ENCODE measurements around the gene C10orf105.

C10orf105 gene

DNA sequence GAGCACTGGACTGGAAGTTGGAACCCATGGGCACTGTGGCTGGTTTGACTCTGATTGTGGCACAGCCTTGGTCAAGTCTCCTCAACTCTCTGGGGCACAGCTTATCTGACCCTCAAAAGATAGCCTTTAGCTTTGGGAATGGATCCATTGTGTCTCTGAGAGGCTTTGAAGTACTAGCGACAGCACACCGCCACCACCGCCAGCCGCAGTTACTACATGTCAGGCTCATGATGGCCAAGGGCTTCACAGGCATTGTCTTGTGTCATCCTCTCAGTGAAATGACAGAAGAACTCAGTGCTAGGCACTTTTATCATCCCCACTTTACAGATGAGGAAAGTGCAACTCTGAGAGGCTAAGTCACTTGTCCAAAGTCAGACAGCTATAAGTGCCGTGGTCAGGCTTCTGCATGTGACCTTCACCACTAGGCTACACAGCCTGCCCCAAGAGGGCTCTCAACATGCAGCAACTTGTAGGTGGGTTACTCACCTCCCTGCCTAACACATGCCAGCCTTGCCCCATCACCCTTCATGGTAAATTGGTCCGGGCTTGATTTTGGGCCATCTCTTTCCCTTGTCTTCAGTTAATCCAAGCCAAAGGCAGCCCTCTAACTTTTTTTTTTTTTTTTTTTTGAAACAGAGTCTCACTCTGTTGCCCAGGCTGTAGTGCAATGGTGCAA lies 44.1 kb downstream of the C10orf105 start:
- Histone ChIP-seq H3K4me3 (ENCODE audit: low read depth in 1 of 2, low read length in 2 of 2) (no peak overlapping the region), H3K27ac (ENCODE audit: low read depth, low read length) (no peak overlapping the region), H3K9me3 (ENCODE audit: low read length) (no peaks in the 10 kb centered on the region), H3K36me3 (ENCODE audit: insufficient read depth, low read length) (no peaks in the 10 kb centered on the region), H3K27me3 (ENCODE audit: control insufficient read depth in 1 of 2, insufficient read depth in 2 of 2, low read length in 2 of 2) (no peaks in the 10 kb centered on the region), H3K9ac (ENCODE audit: low read length) (no peak overlapping the region), H3K4me1 (ENCODE audit: insufficient read depth, low read length) (no peaks in the 10 kb centered on the region)

DNA sequence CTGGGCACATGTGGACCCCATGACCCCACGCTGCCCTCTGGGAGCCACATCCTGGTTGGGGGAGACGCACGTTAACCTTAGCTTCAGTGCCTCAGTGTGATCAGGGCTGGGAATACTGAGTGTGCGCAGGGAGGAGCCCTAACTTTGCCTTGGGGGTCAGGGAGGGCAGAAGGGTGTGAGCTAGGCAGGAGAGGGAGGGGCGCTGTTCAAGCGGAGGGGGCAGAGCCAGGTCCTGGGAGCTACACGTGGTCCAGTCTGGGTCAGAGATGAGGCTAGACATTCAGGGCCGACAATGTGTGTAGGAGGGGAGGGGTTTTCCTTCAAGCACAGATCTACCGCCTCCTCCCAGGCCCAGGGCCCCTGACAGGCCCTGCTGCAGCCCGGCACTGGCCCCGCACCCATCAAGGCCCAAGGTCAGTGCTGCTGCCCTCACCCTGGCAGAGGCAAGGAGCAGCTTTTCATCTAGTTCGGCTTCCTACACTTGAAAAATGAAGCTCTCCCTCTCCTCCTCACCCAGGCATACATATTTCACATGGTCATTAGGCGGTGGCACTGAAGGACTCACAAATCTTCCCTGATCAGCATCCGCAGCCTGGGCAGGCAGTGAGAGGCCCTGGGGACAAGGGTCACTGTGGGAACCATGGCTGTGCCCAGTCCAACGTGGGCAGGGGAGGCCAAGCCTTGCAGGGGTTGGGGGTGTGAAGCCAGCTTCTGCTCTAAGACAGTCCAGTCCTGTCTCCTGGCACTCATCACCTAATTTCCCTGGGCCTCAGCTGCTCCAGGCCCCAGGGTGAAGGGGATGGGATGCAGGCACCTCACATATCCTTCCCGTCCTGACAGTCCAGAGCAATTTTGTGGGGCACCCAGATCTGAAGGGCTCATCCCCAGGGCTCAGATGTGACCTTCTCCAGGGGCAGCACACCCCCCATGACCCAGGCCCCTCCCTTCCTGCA lies 47.3 kb downstream of the C10orf105 start:
- Histone ChIP-seq H3K9me3 (ENCODE audit: low read length) (no peaks in the 10 kb centered on the region), H3K27me3 (ENCODE audit: control insufficient read depth in 1 of 2, insufficient read depth in 2 of 2, low read length in 2 of 2) (no peaks in the 10 kb centered on the region), H3K27ac (ENCODE audit: low read depth, low read length) (no peak overlapping the region), H3K36me3 (ENCODE audit: insufficient read depth, low read length) (no peaks in the 10 kb centered on the region), H3K4me1 (ENCODE audit: insufficient read depth, low read length) (no peaks in the 10 kb centered on the region), H3K9ac (ENCODE audit: low read length) (no peak overlapping the region), H3K4me3 (ENCODE audit: low read depth in 1 of 2, low read length in 2 of 2) (no peak overlapping the region)

DNA sequence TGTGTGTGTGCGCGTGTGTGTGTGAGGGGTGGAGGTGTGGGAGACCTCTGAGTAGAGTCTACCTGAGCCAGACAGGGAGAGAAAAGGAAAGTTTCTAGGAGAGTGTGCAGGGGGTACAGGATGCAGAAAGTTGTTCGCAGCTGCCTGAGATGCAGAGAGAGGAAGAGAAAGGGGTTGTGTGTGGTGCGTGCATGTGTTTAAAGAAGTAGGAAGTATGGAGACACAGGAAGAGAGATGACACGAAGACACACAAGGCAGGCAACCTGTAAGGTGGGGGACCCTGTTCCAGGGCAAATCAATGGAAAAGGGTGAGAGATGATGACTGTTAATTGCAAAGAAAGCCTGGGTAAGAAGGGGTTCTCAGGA lies 52.2 kb downstream of the C10orf105 start:
- H3K9me3 ChIP-seq (ENCODE audit: low read length), result no peaks in the 10 kb centered on the region
- no peak overlapping the region for H3K9ac ChIP-seq (ENCODE audit: low read length)
- no peak overlapping the region for H3K4me3 ChIP-seq (ENCODE audit: low read depth in 1 of 2, low read length in 2 of 2)
- H3K27ac ChIP-seq (ENCODE audit: low read depth, low read length), result no peak overlapping the region
- H3K36me3 ChIP-seq (ENCODE audit: insufficient read depth, low read length), result no peaks in the 10 kb centered on the region
- no peaks in the 10 kb centered on the region for H3K27me3 ChIP-seq (ENCODE audit: control insufficient read depth in 1 of 2, insufficient read depth in 2 of 2, low read length in 2 of 2)
- H3K4me1 ChIP-seq (ENCODE audit: insufficient read depth, low read length), result no peaks in the 10 kb centered on the region

GRCh38 chr10:71666639-71667386 lies 52.8 kb downstream of the C10orf105 start:
- Histone ChIP-seq H3K27ac (ENCODE audit: low read depth, low read length) (no peak overlapping the region), H3K9ac (ENCODE audit: low read length) (no peak overlapping the region)

GRCh38 chr10:71665456-71665855 lies 54.1 kb downstream of the C10orf105 start:
- no peaks in the 10 kb centered on the region for H3K27me3 ChIP-seq (ENCODE audit: control insufficient read depth in 1 of 2, insufficient read depth in 2 of 2, low read length in 2 of 2)
- H3K4me3 ChIP-seq (ENCODE audit: low read depth in 1 of 2, low read length in 2 of 2), result no peak overlapping the region
- H3K27ac ChIP-seq (ENCODE audit: low read depth, low read length), result no peak overlapping the region
- no peak overlapping the region for H3K9ac ChIP-seq (ENCODE audit: low read length)
- no peaks in the 10 kb centered on the region for H3K36me3 ChIP-seq (ENCODE audit: insufficient read depth, low read length)
- no peaks in the 10 kb centered on the region for H3K9me3 ChIP-seq (ENCODE audit: low read length)
- H3K4me1 ChIP-seq (ENCODE audit: insufficient read depth, low read length), result no peaks in the 10 kb centered on the region

More at GRCh38 chr10:71666639-71667386, 52.8 kb downstream of the C10orf105 start:
- H3K27me3 ChIP-seq (ENCODE audit: control insufficient read depth in 1 of 2, insufficient read depth in 2 of 2, low read length in 2 of 2), result no peaks in the 10 kb centered on the region
- H3K9me3 ChIP-seq (ENCODE audit: low read length), result no peaks in the 10 kb centered on the region
- no peaks in the 10 kb centered on the region for H3K4me1 ChIP-seq (ENCODE audit: insufficient read depth, low read length)
- H3K36me3 ChIP-seq (ENCODE audit: insufficient read depth, low read length), result no peaks in the 10 kb centered on the region
- no peak overlapping the region for H3K4me3 ChIP-seq (ENCODE audit: low read depth in 1 of 2, low read length in 2 of 2)

DNA sequence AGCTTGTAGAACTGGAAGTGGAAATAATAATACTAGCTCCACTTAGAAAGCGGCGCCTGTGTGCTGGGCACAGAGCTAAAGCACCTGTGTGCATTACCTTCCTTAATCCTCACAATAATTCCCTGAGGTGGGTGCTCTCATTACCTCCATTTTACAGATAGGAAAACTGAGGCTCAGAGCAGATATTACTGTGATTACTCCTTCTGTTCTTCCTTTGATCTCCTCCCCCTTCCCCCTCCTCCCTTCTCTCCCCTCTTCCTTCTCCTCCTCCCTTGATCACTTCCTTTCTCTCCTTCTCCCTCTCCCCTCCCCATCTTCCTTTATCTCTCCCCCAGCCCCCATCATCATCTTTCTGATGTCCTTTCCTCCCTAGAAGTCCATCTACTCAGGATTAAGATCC lies 55.0 kb downstream of the C10orf105 start:
- H3K36me3 ChIP-seq (ENCODE audit: insufficient read depth, low read length), result no peaks in the 10 kb centered on the region
- no peak overlapping the region for H3K27ac ChIP-seq (ENCODE audit: low read depth, low read length)

GRCh38 chr10:71663311-71663710 lies 56.3 kb downstream of the C10orf105 start:
- Histone ChIP-seq H3K27ac (ENCODE audit: low read depth, low read length) (no peak overlapping the region), H3K36me3 (ENCODE audit: insufficient read depth, low read length) (no peaks in the 10 kb centered on the region), H3K9ac (ENCODE audit: low read length) (no peak overlapping the region), H3K9me3 (ENCODE audit: low read length) (no peaks in the 10 kb centered on the region), H3K4me3 (ENCODE audit: low read depth in 1 of 2, low read length in 2 of 2) (no peak overlapping the region), H3K27me3 (ENCODE audit: control insufficient read depth in 1 of 2, insufficient read depth in 2 of 2, low read length in 2 of 2) (no peaks in the 10 kb centered on the region), H3K4me1 (ENCODE audit: insufficient read depth, low read length) (no peaks in the 10 kb centered on the region)

More for the DNA sequence above, 55.0 kb downstream of the C10orf105 start:
- H3K4me1 ChIP-seq (ENCODE audit: insufficient read depth, low read length), result no peaks in the 10 kb centered on the region
- no peaks in the 10 kb centered on the region for H3K9me3 ChIP-seq (ENCODE audit: low read length)
- H3K9ac ChIP-seq (ENCODE audit: low read length), result no peak overlapping the region
- H3K27me3 ChIP-seq (ENCODE audit: control insufficient read depth in 1 of 2, insufficient read depth in 2 of 2, low read length in 2 of 2), result no peaks in the 10 kb centered on the region
- no peak overlapping the region for H3K4me3 ChIP-seq (ENCODE audit: low read depth in 1 of 2, low read length in 2 of 2)

DNA sequence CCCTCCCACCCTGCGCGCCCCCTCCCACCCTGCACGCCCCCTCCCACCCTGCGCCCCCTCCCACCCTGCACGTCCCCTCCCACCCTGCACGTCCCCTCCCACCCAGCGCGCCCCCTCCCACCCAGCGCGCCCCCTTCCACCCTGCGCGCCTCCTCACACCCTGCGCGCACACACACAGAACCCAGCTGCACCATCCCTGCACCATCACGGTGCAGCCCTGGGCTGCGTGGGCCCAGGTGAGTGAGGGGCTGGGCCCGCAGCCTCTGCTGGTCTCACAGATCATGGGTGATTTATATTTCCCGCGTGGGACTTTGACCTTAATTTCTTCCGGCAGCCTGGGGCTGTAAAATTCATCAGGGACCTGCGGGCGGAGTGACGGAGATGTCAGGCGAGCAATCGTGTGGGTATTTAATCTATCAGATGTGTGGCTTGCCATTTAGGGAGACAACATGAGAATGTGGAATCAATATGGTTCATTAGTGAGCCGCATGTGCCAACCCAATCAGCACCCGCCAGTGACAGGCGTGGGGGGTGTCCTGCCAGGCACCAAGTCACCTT lies 57.7 kb downstream of the C10orf105 start:
- no peak overlapping the region for H3K4me3 ChIP-seq (ENCODE audit: low read depth in 1 of 2, low read length in 2 of 2)

More for the DNA sequence above, 57.7 kb downstream of the C10orf105 start:
- no peaks in the 10 kb centered on the region for H3K9me3 ChIP-seq (ENCODE audit: low read length)
- H3K4me1 ChIP-seq (ENCODE audit: insufficient read depth, low read length), result no peaks in the 10 kb centered on the region
- H3K9ac ChIP-seq (ENCODE audit: low read length), result no peak overlapping the region
- no peaks in the 10 kb centered on the region for H3K27me3 ChIP-seq (ENCODE audit: control insufficient read depth in 1 of 2, insufficient read depth in 2 of 2, low read length in 2 of 2)
- H3K36me3 ChIP-seq (ENCODE audit: insufficient read depth, low read length), result no peaks in the 10 kb centered on the region
- no peak overlapping the region for H3K27ac ChIP-seq (ENCODE audit: low read depth, low read length)

Measured in muscle layer of colon (tissue), 2 donors.